Chondrocyte (in vitro differentiated cells): ENCODE results near the gene LARGE1. TPM values are rescaled to one million over a fixed set of nuclear protein-coding genes. Genes with fewer than 3 reads are reported as not detected.

ENCODE experiments used
- DNase-seq: peaks from one replicate; pipeline ENCODE4 v3.0.0; 2021; ENCODE audit warnings: mixed read lengths, low spot score
- H3K27ac Mint-ChIP-seq: one replicate; pipeline ENCODE4 v1.8.0; 2021; ENCODE audit warnings: mild to moderate bottlenecking, moderate library complexity, mixed read lengths; ENCODE audit not compliant: unreplicated experiment
- H3K27me3 Mint-ChIP-seq: 2 replicates; pipeline ENCODE4 v1.8.0; 2021; ENCODE audit warnings: low read depth, mixed read lengths
- H3K36me3 Mint-ChIP-seq: 2 replicates; pipeline ENCODE4 v1.8.0; 2021; ENCODE audit warnings: low read depth, mixed read lengths
- H3K4me1 Mint-ChIP-seq: 2 replicates; pipeline ENCODE4 v1.8.0; 2021; ENCODE audit warnings: low read depth, mild to moderate bottlenecking, mixed read lengths
- H3K4me3 Mint-ChIP-seq: one replicate; pipeline ENCODE4 v1.8.0; 2021; ENCODE audit warnings: mild to moderate bottlenecking, moderate library complexity, mixed read lengths; ENCODE audit not compliant: unreplicated experiment
- H3K9me3 Mint-ChIP-seq: 2 replicates; pipeline ENCODE4 v1.8.0; 2021; ENCODE audit warnings: low read depth, mixed read lengths
- total RNA-seq: library from RNA; stranded (reverse); gene quantifications from 3 replicates; pipeline ENCODE4 v1.2.1, GENCODE V29; 2021
- TF ChIP-seq, protein P1 (sequence below): fragments of 200-600 bp; sonication (generic); IDR thresholded peaks from 2 replicates; pipeline ENCODE4 v1.5.0; 2021; ENCODE audit warnings: antibody characterized with exemption, mild to moderate bottlenecking, moderate library complexity

The LARGE1 gene
- total RNA-seq, 1 donor from 2014 or later, result 21.3 TPM

DNA sequence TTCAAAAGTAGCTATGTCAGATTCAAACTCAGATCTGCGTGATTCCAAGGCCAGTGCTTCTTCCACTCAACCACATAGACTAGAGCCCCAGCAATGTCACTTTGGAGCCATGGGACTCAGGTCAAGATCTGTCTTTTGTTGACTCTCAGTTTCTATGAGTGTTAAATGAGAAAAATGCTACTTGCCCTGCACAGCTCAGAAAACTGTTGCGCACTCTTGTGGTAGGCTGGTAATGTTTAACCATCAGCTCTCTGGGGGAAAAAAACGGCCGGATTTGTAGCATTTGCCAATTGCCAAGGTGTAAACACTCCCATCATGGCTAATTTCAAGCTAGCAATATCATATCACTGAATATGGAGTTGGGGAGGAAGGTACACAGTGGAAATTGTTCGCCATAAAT is 534.0 kb downstream of the LARGE1 start:
- H3K27ac Mint-ChIP-seq, result no peak overlapping the region
- DNase-seq, result no peak
- peaks cover 1% of the 10 kb centered on the region for H3K36me3 Mint-ChIP-seq
- TF ChIP-seq, protein P1, sequence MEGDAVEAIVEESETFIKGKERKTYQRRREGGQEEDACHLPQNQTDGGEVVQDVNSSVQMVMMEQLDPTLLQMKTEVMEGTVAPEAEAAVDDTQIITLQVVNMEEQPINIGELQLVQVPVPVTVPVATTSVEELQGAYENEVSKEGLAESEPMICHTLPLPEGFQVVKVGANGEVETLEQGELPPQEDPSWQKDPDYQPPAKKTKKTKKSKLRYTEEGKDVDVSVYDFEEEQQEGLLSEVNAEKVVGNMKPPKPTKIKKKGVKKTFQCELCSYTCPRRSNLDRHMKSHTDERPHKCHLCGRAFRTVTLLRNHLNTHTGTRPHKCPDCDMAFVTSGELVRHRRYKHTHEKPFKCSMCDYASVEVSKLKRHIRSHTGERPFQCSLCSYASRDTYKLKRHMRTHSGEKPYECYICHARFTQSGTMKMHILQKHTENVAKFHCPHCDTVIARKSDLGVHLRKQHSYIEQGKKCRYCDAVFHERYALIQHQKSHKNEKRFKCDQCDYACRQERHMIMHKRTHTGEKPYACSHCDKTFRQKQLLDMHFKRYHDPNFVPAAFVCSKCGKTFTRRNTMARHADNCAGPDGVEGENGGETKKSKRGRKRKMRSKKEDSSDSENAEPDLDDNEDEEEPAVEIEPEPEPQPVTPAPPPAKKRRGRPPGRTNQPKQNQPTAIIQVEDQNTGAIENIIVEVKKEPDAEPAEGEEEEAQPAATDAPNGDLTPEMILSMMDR, result no peak
- no peaks in the 10 kb centered on the region for H3K27me3 Mint-ChIP-seq
- no peaks in the 10 kb centered on the region for H3K9me3 Mint-ChIP-seq
- no peak overlapping the region for H3K4me3 Mint-ChIP-seq
- H3K4me1 Mint-ChIP-seq, result peaks cover 12% of the 10 kb centered on the region

DNA sequence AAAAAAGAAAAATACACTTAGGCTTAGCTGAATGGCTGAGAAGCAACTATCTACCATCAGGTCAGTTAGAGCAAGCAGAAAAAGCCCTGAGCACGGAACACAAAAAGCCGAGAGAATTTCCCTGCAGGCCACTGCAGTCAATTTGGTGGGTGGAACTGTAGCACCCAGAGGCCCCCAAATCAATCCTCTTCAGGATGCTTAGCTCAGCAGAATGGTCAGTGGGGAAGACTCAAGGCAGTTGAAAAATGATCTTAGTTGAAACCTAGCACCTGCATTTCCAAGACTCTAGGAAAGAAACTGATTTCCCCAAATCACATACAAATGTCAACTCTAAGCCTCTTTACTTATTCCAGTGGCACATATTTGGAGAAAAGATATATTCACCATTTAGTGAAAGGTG is 534.7 kb downstream of the LARGE1 start:
- H3K4me3 Mint-ChIP-seq, result no peak overlapping the region
- H3K27ac Mint-ChIP-seq, result no peak overlapping the region

DNA sequence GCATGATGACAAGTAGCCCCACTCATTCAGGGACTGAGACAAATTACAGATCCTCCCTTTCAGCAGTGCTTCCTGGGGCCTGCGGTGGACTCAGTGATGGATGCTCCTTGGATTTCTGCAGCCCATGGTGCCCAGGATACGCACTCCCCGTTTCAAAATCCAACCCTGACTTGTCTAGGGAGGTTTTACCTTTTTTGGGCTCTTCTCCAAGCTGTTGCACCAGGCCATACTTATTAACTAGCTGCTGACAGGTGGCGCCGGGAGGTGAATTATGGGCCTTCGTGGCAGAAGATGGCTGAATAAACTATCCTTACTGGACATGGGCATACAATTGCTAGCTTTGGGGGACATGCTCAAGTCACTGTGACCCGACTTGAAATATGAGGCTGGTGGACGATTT is 537.8 kb downstream of the LARGE1 start:
- Mint-ChIP-seq H3K4me1 (peaks cover 13% of the 10 kb centered on the region), H3K36me3 (peaks cover 6% of the 10 kb centered on the region), H3K27ac (peak overlapping the region; percentile 54), H3K27me3 (no peaks in the 10 kb centered on the region), H3K4me3 (no peak overlapping the region), H3K9me3 (peaks cover 15% of the 10 kb centered on the region)
- no peak for DNase-seq
- TF ChIP-seq, protein P1, result no peak

More for the DNA sequence above, 534.7 kb downstream of the LARGE1 start:
- peaks cover 2% of the 10 kb centered on the region for H3K36me3 Mint-ChIP-seq
- H3K4me1 Mint-ChIP-seq, result peaks cover 18% of the 10 kb centered on the region
- no peaks in the 10 kb centered on the region for H3K9me3 Mint-ChIP-seq
- no peak for DNase-seq
- no peaks in the 10 kb centered on the region for H3K27me3 Mint-ChIP-seq
- TF ChIP-seq, protein P1, result no peak

DNA sequence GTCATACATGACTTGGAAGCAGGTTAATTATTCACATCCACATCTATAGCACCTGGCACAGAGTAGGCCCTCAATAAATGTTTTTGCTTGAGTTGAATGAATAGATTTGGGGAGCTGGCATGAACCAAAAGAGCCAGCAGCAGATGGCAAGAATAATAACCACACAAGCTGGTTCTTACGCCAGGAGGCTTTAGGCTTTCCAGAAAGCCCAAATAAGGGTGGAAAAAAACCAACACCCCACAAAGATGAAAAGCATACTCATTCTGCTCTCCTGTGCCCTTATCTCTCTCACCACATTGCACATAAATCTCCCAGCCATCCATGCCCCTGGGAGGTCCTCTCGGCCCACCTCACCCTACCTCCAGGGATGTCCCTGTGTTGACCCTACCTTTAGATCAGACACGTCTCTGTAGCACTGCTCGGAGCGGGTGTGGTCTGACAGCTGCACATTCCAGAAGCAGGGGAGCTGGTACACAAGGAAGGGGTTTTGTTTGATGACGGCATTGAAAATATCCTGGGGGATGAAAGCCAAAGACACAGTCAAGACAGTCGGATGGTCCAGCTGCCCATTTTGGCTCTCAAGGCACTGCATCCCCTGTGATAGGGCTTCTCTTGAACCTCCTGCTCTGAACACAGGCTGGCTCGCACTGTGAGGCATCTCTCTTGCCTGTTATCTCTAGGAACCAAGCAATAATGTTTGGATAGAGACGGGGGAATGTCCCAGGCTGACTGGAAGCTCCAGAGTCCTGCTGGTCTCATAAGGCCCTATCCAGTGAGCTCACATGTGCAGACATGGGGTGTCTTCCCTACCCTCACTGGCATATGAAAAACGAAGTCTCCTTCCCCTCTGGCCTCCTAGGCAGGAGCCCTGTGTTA is 538.5 kb downstream of the LARGE1 start:
- no peak overlapping the region for H3K4me3 Mint-ChIP-seq
- H3K9me3 Mint-ChIP-seq, result peaks cover 19% of the 10 kb centered on the region
- H3K27ac Mint-ChIP-seq, result peak overlapping the region; percentile 54
- H3K4me1 Mint-ChIP-seq, result peaks cover 13% of the 10 kb centered on the region
- H3K36me3 Mint-ChIP-seq, result peaks cover 6% of the 10 kb centered on the region
- no peak for DNase-seq
- TF ChIP-seq, protein P1, result no peak
- H3K27me3 Mint-ChIP-seq, result no peaks in the 10 kb centered on the region

DNA sequence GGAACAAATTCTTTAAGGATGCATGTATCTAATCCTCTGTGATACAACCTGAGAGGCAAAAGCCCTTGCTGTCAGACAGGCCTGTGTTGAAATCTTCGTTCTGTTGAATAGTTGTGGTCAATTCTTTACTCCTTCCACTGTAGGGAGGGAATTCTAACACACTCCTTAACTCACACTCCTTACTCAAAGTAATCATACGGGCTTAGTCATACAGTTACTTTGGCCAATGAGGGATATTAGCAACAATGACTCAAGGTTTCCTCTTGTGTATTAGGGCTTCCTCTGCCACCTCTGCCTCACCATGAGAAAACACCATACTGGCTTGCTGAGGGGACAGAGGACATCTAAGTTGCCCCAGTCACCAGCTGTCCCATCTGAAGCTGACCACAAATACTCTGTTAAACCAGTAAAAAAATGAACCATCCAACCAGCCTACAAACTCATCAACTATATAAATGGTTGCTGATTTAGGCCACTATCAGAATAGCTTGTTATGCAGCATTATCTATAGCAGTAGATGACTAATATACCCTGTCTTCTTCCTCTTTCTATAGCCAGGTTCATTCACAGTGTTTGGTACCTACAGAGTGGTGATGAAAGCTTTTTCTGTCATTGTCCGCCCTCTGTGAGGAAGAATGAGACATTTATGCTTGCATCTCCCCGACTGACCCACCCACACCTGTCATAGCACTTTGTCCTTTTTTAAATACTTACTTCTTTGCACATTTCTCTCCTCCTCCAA is 539.3 kb downstream of the LARGE1 start:
- peaks cover 13% of the 10 kb centered on the region for H3K4me1 Mint-ChIP-seq
- TF ChIP-seq, protein P1, result no peak
- peaks cover 6% of the 10 kb centered on the region for H3K36me3 Mint-ChIP-seq
- peaks cover 19% of the 10 kb centered on the region for H3K9me3 Mint-ChIP-seq
- no peak for DNase-seq
- no peaks in the 10 kb centered on the region for H3K27me3 Mint-ChIP-seq
- peak overlapping the region; percentile 43 for H3K27ac Mint-ChIP-seq
- H3K4me3 Mint-ChIP-seq, result no peak overlapping the region
